Loucy (cell line): ENCODE data around the gene KCNT1.

ENCODE experiments used
- CTCF ChIP-seq: fragments of 200-600 bp; sonication (generic); conservative IDR thresholded peaks from 2 replicates; pipeline ENCODE4 v1.5.1; 2014; ENCODE audit warnings: mild to moderate bottlenecking, antibody characterized with exemption, low read length
- EZH2phosphoT487 ChIP-seq: fragments of 200-600 bp; IDR thresholded peaks from 2 replicates; pipeline ENCODE4 v1.6.1; 2018; ENCODE audit warnings: antibody characterized with exemption, mild to moderate bottlenecking, moderate library complexity, borderline replicate concordance

- TF ChIP-seq CTCF (no peak), EZH2phosphoT487 (no peak)
Observed at GRCh38 chr9:135782946-135783345, 81.0 kb downstream of the KCNT1 start.
